T follicular helper cell (primary cell): ENCODE data around the gene HERPUD1.
"Not testable (repeated sequence)": the region's sequence is repeated elsewhere in the genome, so short reads cannot be mapped to it uniquely, and the experiment has no call there.

Experiments
- DNase-seq: peaks from one replicate; pipeline ENCODE4 v3.0.0-alpha.2; 2020; ENCODE audit warnings: low read depth

Gene HERPUD1

GRCh38 chr16:56956756-56957155, 24.8 kb downstream of the HERPUD1 start:
- no peak for DNase-seq

GRCh38 chr16:56960681-56961281, 28.8 kb downstream of the HERPUD1 start:
- DNase-seq, result no peak

GRCh38 chr16:56961386-56961785, 29.4 kb downstream of the HERPUD1 start:
- DNase-seq, result no peak

- no peak for DNase-seq
Observed at GRCh38 chr16:56961851-56962281, 29.9 kb downstream of the HERPUD1 start, which contains the start of gene CETP. Gene CETP (plus strand): TSS chr16:56961950. CDS start chr16:56961980, 30 bp downstream.

- DNase-seq, result peak; percentile 93
Observed at GRCh38 chr16:56964243-56965148, 32.6 kb downstream of the HERPUD1 start.

- DNase-seq, result no peak
Observed at GRCh38 chr16:56965149-56966092, 33.5 kb downstream of the HERPUD1 start.

- no peak for DNase-seq
Observed at GRCh38 chr16:56966093-56966475, 34.1 kb downstream of the HERPUD1 start.

GRCh38 chr16:56967733-56968132, 35.8 kb downstream of the HERPUD1 start:
- no peak for DNase-seq

GRCh38 chr16:56969769-56970168, 37.8 kb downstream of the HERPUD1 start:
- DNase-seq, result no peak

GRCh38 chr16:56970934-56971767, 39.2 kb downstream of the HERPUD1 start:
- DNase-seq, result no peak

- DNase-seq, result no peak
Observed at GRCh38 chr16:56971768-56972043, 39.8 kb downstream of the HERPUD1 start.

- no peak for DNase-seq
Observed at GRCh38 chr16:56972403-56973293, 40.7 kb downstream of the HERPUD1 start.

- no peak for DNase-seq
Observed at GRCh38 chr16:56973294-56973689, 41.4 kb downstream of the HERPUD1 start.

GRCh38 chr16:56973899-56974298, 42.0 kb downstream of the HERPUD1 start:
- DNase-seq, result not testable (repeated sequence)

- DNase-seq, result no peak
Observed at GRCh38 chr16:56974549-56975300, 42.8 kb downstream of the HERPUD1 start.

- DNase-seq, result no peak
Observed at GRCh38 chr16:56975714-56976113, 43.8 kb downstream of the HERPUD1 start.

GRCh38 chr16:56977216-56977615, 45.3 kb downstream of the HERPUD1 start:
- no peak for DNase-seq

GRCh38 chr16:56977823-56978430, 46.0 kb downstream of the HERPUD1 start:
- no peak for DNase-seq

GRCh38 chr16:56980201-56980535, 48.2 kb downstream of the HERPUD1 start:
- DNase-seq, result no peak
